ENCODE results near the gene PDE3A. TPM values are rescaled to one million over a fixed set of nuclear protein-coding genes. Genes with fewer than 3 reads are reported as not detected.

PDE3A gene
- total RNA-seq, 6 donors from 2014 or later: 1.0 to 10.0 (median 3.2) TPM

DNA sequence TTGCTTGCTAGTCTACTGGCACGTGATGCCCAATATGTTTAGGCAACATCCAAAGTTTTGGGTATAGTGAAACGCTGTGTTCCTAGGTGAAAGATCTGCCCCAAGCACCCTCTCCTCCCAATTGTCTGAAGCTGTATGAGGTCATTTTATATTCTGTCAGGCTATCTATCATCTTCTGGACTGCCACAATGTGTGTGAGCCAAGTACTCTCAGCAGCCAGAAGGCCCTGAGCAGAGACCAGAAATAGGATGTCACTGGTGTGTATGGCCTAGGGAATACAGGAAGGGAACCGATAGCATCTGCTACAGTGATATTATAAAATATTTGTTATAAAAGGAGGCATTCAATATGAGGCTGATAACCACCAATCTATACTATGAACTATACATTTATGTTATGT is 7.9 kb upstream of the PDE3A start:
- H3K4me3 ChIP-seq: no peak overlapping the region
- H3K36me3 ChIP-seq: no peaks in the 10 kb centered on the region
- no peak overlapping the region for H3K27ac ChIP-seq
- 83 to 93% methylated on average over 3 of the region's 3 CpGs for WGBS, 2 donors
- no peaks in the 10 kb centered on the region for H3K27me3 ChIP-seq
- no peaks in the 10 kb centered on the region for H3K4me1 ChIP-seq
- no peaks in the 10 kb centered on the region for H3K9me3 ChIP-seq
- TF ChIP-seq POLR2A (IDR thresholded peaks at IDR 0.05) (no peak), EP300 (IDR thresholded peaks at IDR 0.05) (no peak), POLR2AphosphoS5 (IDR thresholded peaks at IDR 0.05) (no peak)
- TF ChIP-seq, protein P1, sequence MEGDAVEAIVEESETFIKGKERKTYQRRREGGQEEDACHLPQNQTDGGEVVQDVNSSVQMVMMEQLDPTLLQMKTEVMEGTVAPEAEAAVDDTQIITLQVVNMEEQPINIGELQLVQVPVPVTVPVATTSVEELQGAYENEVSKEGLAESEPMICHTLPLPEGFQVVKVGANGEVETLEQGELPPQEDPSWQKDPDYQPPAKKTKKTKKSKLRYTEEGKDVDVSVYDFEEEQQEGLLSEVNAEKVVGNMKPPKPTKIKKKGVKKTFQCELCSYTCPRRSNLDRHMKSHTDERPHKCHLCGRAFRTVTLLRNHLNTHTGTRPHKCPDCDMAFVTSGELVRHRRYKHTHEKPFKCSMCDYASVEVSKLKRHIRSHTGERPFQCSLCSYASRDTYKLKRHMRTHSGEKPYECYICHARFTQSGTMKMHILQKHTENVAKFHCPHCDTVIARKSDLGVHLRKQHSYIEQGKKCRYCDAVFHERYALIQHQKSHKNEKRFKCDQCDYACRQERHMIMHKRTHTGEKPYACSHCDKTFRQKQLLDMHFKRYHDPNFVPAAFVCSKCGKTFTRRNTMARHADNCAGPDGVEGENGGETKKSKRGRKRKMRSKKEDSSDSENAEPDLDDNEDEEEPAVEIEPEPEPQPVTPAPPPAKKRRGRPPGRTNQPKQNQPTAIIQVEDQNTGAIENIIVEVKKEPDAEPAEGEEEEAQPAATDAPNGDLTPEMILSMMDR (IDR thresholded peaks at IDR 0.05): no peak
- DNase-seq (no peak), ATAC-seq (ENCODE audit: low FRiP score in 2 of 2) (no peak)

DNA sequence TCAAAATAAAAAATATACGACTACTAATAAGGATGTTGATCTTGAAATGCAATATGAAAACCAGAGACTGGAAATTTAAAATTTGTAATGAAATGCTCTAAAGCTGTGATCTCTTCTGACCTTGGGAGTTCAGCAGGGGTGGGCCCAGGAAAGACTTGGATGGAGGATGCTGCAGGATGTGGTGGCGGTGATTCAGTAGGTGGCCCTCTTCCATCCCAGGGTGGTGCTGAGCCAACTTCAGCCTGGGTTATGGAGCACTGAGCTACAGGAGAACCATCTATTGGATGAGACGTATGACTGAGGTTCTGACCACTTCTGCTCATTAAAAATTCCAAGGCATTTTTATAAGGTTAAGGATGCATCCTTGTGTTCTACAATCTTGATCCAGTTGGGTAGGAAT is 6.9 kb upstream of the PDE3A start:
- Histone ChIP-seq H3K27me3 (no peaks in the 10 kb centered on the region), H3K4me3 (no peak overlapping the region), H3K36me3 (no peaks in the 10 kb centered on the region), H3K27ac (no peak overlapping the region), H3K9me3 (no peaks in the 10 kb centered on the region), H3K4me1 (no peaks in the 10 kb centered on the region)
- ATAC-seq (ENCODE audit: low FRiP score in 2 of 2): no peak
- no peak for DNase-seq
- 93% methylated on average over 3 of the region's 3 CpGs for WGBS, 2 donors
- TF ChIP-seq POLR2AphosphoS5 (IDR thresholded peaks at IDR 0.05) (no peak), EP300 (IDR thresholded peaks at IDR 0.05) (no peak)
- TF ChIP-seq, protein P1 (IDR thresholded peaks at IDR 0.05): no peak

- Histone ChIP-seq H3K27ac (no peak overlapping the region), H3K36me3 (no peaks in the 10 kb centered on the region), H3K4me3 (no peak overlapping the region), H3K4me1 (peaks cover 6 to 20% (median 11%) of the 10 kb centered on the region in 4 donors), H3K9me3 (no peaks in the 10 kb centered on the region), H3K27me3 (peaks cover 0 to 1% (median 0%) of the 10 kb centered on the region in 4 donors)
- 76 to 77% methylated on average over 4 of the region's 4 CpGs for WGBS, 2 donors
- ATAC-seq (ENCODE audit: low FRiP score in 2 of 2) (no peak), DNase-seq (no peak)
- no peak for TF ChIP-seq POLR2A (IDR thresholded peaks at IDR 0.05)
- TF ChIP-seq, protein P1 (IDR thresholded peaks at IDR 0.05): no peak
- no peak for TF ChIP-seq EP300 (IDR thresholded peaks at IDR 0.05)
- TF ChIP-seq POLR2AphosphoS5 (IDR thresholded peaks at IDR 0.05): no peak
Observed at GRCh38 chr12:20364501-20364900, 3.8 kb upstream of the PDE3A start.

DNA sequence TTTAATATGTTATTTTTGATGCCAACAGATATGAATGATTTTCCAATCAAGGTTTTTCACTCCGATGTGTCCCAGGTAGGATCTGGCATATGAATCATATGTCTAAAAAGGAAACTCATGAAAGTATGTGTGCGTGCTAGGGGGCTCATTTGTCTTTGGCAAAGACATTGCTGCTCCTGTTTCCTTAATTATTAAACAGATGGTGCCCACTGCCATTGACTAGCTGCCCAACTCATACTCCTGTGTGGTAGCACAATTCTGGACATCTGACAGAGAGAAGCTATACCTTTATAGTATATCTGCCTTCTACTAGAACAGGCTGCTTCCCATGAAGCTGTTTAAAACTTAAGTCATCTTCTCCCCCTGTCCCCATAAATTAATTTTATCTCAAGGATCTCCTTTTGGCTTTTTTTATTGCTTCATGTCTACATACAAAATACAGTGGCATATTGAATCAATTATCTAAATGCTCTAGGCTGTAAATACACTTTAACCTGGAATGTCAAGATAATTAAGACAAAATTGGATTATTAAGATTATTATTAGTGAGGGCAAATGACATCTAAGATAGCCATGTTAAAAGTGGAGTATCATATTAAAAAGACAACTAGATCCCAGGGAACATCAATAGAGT is 1.4 kb upstream of the PDE3A start:
- Histone ChIP-seq H3K9me3 (no peaks in the 10 kb centered on the region), H3K27ac (no peak overlapping the region), H3K27me3 (peaks cover 0 to 8% (median 2%) of the 10 kb centered on the region in 4 donors), H3K4me1 (peaks cover 13 to 27% (median 17%) of the 10 kb centered on the region in 4 donors), H3K36me3 (no peaks in the 10 kb centered on the region), H3K4me3 (no peak overlapping the region)
- WGBS, 2 donors: 92 to 96% methylated on average over 2 of the region's 2 CpGs
- TF ChIP-seq, protein P1 (IDR thresholded peaks at IDR 0.05): no peak
- TF ChIP-seq EP300 (IDR thresholded peaks at IDR 0.05) (no peak), POLR2AphosphoS5 (IDR thresholded peaks at IDR 0.05) (no peak), POLR2A (IDR thresholded peaks at IDR 0.05) (no peak)
- DNase-seq (no peak), ATAC-seq (ENCODE audit: low FRiP score in 2 of 2) (no peak)

GRCh38 chr12:20367583-20368113 is 689 bp upstream of the PDE3A start:
- Histone ChIP-seq H3K36me3 (no peaks in the 10 kb centered on the region), H3K4me1 (peaks cover 13 to 27% (median 17%) of the 10 kb centered on the region in 4 donors), H3K4me3 (peak overlapping the region in 3 of 4 donors; percentile 46 to 63 (median 58)), H3K27ac (peak overlapping the region in 3 of 4 donors; percentile 74 to 84 (median 78)), H3K9me3 (no peaks in the 10 kb centered on the region), H3K27me3 (peaks cover 0 to 8% (median 2%) of the 10 kb centered on the region in 4 donors)
- no peak for DNase-seq
- TF ChIP-seq POLR2A (IDR thresholded peaks at IDR 0.05): no peak
- TF ChIP-seq POLR2AphosphoS5 (IDR thresholded peaks at IDR 0.05): no peak
- TF ChIP-seq EP300 (IDR thresholded peaks at IDR 0.05): no peak
- TF ChIP-seq, protein P1 (IDR thresholded peaks at IDR 0.05): no peak
- no peak for ATAC-seq (ENCODE audit: low FRiP score in 2 of 2)
- whole genome bisulfite sequencing, 2 donors: 29 to 34% methylated on average over 2 to 3 of the region's 3 CpGs
